GM21526 (cell line): ENCODE measurements around the gene RNF8.

Experiments used
- ATAC-seq: cut with Tn5 transposase; IDR thresholded peaks from one replicate; pipeline ENCODE4 v1.9.1; 2021; ENCODE audit warnings: moderate library complexity; ENCODE audit not compliant: unreplicated experiment, low FRiP score

RNF8 gene

GRCh38 chr6:37354526-37355384 is 972 bp downstream of the RNF8 start:
- no peak for ATAC-seq

- no peak for ATAC-seq
Measured at GRCh38 chr6:37357288-37357687, 3.5 kb downstream of the RNF8 start.

DNA sequence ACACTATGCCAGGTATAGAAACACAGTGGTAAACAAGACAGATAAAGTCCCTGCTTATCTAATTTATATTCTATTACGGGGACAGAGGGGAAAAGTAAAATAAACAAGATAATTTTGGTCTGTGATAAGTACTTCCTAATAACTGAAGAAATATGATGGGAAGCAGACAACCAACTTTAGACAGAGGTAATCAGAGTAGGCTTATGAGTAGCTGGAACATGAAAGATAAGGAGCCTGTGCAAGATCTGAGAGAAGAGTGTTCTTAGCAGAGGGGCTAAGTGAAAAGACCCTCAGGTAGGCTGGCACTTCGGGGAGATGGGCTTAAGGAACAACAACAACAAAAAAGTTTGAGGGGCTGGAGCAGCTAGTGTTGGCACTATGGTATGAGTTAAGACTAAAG is 4.1 kb downstream of the RNF8 start:
- no peak for ATAC-seq

GRCh38 chr6:37359039-37359438 is 5.3 kb downstream of the RNF8 start:
- ATAC-seq, result no peak

- ATAC-seq, result no peak
Measured at GRCh38 chr6:37362101-37362828, 8.5 kb downstream of the RNF8 start.

DNA sequence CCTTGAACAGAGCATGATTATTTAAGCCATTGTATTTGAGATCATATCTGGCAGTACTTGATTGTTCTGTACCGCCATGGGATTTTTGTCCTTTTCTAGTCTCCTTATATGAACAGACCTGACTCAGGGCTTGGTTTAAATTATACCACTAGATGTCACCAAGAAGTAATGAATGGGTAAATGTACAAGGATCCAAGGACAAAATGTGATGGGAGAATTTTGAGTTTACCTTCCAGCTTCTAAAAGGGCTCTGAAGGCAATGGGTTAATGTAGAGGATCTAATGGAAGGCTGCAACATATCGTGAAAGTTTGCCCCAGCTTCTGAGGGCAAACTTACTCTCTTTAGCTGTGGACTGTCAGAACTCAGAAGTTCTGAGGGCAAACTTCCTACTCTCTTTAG is 12.0 kb downstream of the RNF8 start:
- ATAC-seq, result no peak

DNA sequence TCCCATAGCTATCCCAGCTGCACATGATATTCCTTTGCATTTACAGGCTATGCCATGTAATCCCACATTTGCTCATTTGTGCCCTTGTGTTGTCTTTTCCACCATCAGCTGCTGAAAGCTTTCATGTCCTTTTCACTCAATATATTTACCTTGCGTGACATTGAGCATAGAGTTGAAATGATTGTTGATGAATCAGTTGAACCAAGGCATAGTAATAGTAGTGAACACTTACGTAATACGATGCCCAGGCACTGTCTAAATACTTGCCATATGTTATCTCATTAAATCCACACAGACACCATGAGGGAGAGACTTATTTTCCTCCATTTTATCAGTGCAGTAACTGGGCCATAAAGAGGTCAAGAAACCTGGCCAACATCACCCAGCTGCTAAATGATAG is 13.1 kb downstream of the RNF8 start:
- ATAC-seq, result no peak

DNA sequence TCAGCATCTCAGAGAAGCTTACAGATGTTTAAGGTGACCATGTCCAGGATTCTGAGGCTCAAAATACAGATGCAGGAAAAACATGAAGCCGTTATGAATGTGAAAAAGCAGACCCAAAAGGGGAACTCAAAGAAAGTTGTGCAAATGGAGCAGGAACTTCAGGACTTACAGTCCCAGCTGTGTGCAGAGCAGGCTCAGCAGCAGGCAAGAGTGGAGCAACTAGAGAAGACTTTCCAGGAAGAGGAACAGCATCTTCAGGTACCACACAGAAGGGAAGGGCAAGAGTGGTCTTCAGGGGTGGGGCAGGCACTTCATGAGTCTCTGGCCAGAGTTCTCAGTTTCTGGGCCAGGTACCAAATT is 15.2 kb downstream of the RNF8 start:
- ATAC-seq, result no peak

GRCh38 chr6:37369321-37370201 is 15.8 kb downstream of the RNF8 start:
- ATAC-seq, result no peak

GRCh38 chr6:37371154-37372083 is 17.6 kb downstream of the RNF8 start:
- ATAC-seq, result no peak

DNA sequence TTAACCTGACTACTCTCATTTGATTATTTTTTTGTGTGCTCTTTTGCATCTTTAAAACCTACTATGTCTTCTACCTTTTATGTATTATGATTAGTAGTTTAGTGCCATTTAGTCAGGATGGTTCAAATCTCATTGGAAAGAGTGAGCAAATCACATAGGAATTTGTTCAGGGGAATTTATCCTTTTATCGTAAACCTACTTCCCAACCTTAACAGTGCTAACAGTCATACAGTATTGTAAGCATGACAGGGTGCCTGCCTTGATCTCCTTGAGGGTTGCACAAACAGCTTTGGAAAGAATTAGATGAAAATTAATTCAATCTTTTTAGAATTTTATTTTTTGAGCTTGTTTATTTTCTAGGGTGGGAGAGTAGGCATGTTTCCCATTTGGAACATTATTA is 18.3 kb downstream of the RNF8 start:
- ATAC-seq, result no peak

DNA sequence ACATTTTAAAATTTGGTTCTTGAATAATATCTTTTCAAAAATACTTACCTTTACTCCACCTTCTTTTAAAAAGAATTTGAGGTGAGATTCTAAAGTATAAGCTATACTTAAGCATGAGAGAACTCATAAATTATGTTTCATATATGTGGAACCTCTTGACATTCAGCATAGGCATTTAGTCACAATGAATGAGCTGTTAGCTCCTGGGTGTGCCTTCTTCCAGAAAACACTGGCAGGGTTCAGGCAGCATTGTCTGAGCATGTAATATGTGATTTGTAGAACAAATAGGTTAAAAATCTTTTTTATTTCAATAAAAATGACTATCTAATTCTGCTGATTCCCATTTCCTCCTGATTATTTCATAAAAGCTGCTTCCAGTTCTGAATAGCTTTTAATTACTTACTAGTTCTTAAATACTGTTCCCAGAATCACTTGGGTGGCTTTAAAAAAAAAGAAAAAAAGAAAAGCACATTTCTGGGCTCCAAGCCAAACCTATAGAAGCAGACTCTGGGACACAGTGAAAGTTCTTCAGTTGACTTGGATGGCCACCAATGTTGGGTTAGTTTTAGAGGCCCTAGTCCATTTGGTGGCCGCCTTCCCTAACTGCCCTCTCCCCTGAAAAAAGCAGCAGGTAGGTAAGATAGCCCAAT is 20.2 kb downstream of the RNF8 start:
- ATAC-seq, result no peak

DNA sequence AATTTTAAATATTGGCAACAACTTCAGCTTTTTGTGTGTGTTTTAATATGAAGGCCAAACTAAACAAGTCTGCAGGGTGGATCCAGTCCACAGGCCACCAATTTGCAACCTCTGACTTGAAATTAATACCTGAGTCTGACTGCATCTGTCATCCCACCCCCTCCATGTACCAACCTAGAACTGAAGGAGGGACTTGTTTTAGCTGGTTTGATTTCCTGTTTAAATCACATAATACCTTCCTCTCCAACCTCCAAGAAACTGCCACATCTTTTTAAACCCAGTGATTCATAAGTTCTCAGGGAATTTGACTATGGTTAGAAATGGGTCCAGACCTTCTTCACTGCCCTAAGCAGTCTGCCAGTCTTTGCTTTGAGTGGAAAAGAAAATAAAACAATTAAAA is 21.6 kb downstream of the RNF8 start:
- no peak for ATAC-seq

GRCh38 chr6:37376078-37376743 is 22.4 kb downstream of the RNF8 start:
- no peak for ATAC-seq

DNA sequence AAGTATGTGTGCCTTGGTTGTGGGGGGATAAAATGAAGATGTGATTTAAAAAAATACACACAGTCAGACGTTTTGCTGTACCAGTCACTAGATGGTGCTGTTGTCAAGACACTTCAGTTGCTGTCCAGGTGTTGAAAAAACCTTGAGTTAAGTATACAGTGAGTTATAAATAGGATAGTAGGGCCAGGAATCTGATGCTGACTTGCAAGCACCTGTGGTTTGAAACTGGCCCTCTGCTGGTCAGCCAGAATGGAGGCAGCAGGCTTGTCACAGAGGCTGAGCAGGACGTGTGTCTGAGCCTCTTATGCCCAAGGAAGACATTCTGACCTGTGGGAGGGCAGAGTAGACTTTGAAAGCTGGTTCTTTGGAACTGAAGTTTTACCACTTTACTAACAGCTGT is 27.8 kb downstream of the RNF8 start:
- ATAC-seq, result no peak

GRCh38 chr6:37382994-37383765 is 29.4 kb downstream of the RNF8 start:
- ATAC-seq, result no peak

DNA sequence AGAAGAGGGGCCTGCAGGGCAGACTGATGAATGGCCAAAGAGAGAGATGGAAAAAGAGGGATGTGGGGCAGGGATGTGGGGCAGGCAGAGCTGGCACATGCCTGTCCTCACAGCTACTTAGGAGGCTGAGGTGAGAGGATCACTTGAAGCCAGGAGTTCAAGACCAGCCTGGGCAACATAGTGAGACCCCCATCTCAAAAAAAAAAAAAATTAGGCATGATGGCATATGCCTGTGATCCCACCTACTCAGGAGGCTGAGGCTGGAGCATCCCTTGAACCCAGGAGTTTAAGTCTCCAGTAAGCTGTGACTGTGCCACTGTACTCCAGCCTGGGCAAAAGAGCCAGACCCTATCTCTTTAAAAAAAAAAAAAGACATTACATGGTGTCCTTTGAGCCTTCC is 34.8 kb downstream of the RNF8 start:
- no peak for ATAC-seq

DNA sequence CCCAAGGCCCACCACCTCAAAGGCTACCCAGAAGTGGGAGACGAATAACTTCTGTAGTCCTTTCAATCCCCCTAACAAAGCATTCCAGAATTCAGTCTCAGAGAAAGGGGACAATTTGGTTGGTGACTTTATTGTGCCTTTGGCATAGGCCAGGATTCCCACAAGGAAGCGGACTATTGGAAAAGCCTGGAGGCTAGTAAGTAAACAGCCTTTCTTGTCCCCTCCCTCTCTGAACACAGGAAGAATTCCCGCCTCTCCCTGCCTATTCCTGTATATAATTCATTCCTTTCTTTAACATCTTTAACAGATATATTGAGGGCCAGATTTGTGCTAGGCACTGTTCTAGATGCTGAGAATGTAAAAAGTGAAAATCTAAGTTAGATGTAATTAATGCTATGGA is 36.1 kb downstream of the RNF8 start:
- no peak for ATAC-seq
